GM12891 (cell line): ENCODE measurements around the gene AAK1.

Source experiments
- DNase-seq: peaks from one replicate; pipeline ENCODE4 v3.0.0; 2011; ENCODE audit warnings: low spot score; ENCODE audit not compliant: insufficient read length
- FAIRE-seq: peaks from 2 replicates; lab custom pipeline; 2011; peaks lifted over from hg19 to GRCh38; lab: Jason Lieb, UNC
- PAX5 ChIP-seq: IDR thresholded peaks from 2 replicates; pipeline ENCODE4 v1.6.1; 2011; ENCODE audit warnings: low read length, moderate library complexity, mild to moderate bottlenecking; ENCODE audit not compliant: insufficient read depth, severe bottlenecking
- POLR2A ChIP-seq: IDR thresholded peaks from 2 replicates; pipeline ENCODE4 v1.6.1; 2011; ENCODE audit warnings: low read depth, low read length, control low read depth
- POLR2AphosphoS5 ChIP-seq: IDR thresholded peaks from 2 replicates; pipeline ENCODE4 v1.6.1; 2011; ENCODE audit warnings: low read depth, low read length, control low read depth
- POU2F2 ChIP-seq: IDR thresholded peaks from 2 replicates; pipeline ENCODE4 v1.6.1; 2011; ENCODE audit warnings: low read depth, mild to moderate bottlenecking, control low read depth, low read length, moderate library complexity
- SPI1 ChIP-seq: IDR thresholded peaks from 2 replicates; pipeline ENCODE4 v1.6.1; 2011; ENCODE audit warnings: low read depth, low read length, control low read depth
- TAF1 ChIP-seq: IDR thresholded peaks from 2 replicates; pipeline ENCODE4 v1.6.1; 2011; ENCODE audit warnings: low read depth, low read length, control low read depth

AAK1 gene

GRCh38 chr2:69549421-69549820 lies 94.1 kb downstream of the AAK1 start:
- TF ChIP-seq SPI1 (no peak), POLR2A (no peak), POU2F2 (no peak), TAF1 (no peak), POLR2AphosphoS5 (no peak), PAX5 (no peak)
- no peak for DNase-seq
- FAIRE-seq = no peak

GRCh38 chr2:69547984-69548715 lies 95.4 kb downstream of the AAK1 start:
- TF ChIP-seq POLR2A (no peak), POU2F2 (no peak), TAF1 (no peak), SPI1 (no peak), PAX5 (no peak), POLR2AphosphoS5 (no peak)
- no peak for DNase-seq
- FAIRE-seq = no peak

GRCh38 chr2:69546646-69547045 lies 96.9 kb downstream of the AAK1 start:
- no peak for TF ChIP-seq POLR2A
- no peak for DNase-seq
- FAIRE-seq = no peak

GRCh38 chr2:69545477-69545932 lies 98.0 kb downstream of the AAK1 start:
- TF ChIP-seq PAX5 (no peak), POU2F2 (no peak), POLR2AphosphoS5 (no peak), POLR2A (no peak)
- DNase-seq (no peak), FAIRE-seq (peak; percentile 76)

- TF ChIP-seq POU2F2 = no peak
- no peak for TF ChIP-seq SPI1
- TF ChIP-seq TAF1 = no peak
- TF ChIP-seq POLR2A = no peak
- no peak for TF ChIP-seq PAX5
- DNase-seq = no peak
- FAIRE-seq = no peak
These were observed 98.6 kb downstream of the AAK1 start for GRCh38 chr2:69544951-69545350.

GRCh38 chr2:69539549-69539908 lies 104.0 kb downstream of the AAK1 start:
- FAIRE-seq = no peak
- no peak for DNase-seq
- TF ChIP-seq TAF1 (no peak), POLR2AphosphoS5 (no peak), SPI1 (no peak), POU2F2 (no peak), PAX5 (no peak), POLR2A (no peak)

GRCh38 chr2:69538872-69539548 lies 104.5 kb downstream of the AAK1 start:
- TF ChIP-seq POLR2A = no peak
- DNase-seq (no peak), FAIRE-seq (no peak)

GRCh38 chr2:69538249-69538648 lies 105.3 kb downstream of the AAK1 start:
- no peak for DNase-seq
- FAIRE-seq = no peak
- no peak for TF ChIP-seq POU2F2
- no peak for TF ChIP-seq POLR2A
- no peak for TF ChIP-seq TAF1
- no peak for TF ChIP-seq SPI1
- TF ChIP-seq POLR2AphosphoS5 = no peak
- no peak for TF ChIP-seq PAX5

GRCh38 chr2:69535817-69536241 lies 107.7 kb downstream of the AAK1 start:
- DNase-seq (no peak), FAIRE-seq (peak; percentile 66)
- TF ChIP-seq SPI1 (peak; percentile 63), POU2F2 (no peak)

GRCh38 chr2:69531186-69531585 lies 112.4 kb downstream of the AAK1 start:
- DNase-seq (no peak), FAIRE-seq (no peak)
- no peak for TF ChIP-seq PAX5
- no peak for TF ChIP-seq TAF1
- TF ChIP-seq POU2F2 = no peak
- no peak for TF ChIP-seq SPI1
- no peak for TF ChIP-seq POLR2AphosphoS5
- no peak for TF ChIP-seq POLR2A
